Adrenal gland (tissue), 5 donors: ENCODE data around the gene ACP4.
"Not testable (repeated sequence)": the region's sequence is repeated elsewhere in the genome, so short reads cannot be mapped to it uniquely, and the experiment has no call there.

Experiments
- POLR2A ChIP-seq, 2 donors: fragments of 450-650 bp; IDR thresholded peaks; one replicate each; pipeline ENCODE4 v1.6.1; 2017; ENCODE audit warnings: antibody characterized with exemption in 2 of 2, mild to moderate bottlenecking in 2 of 2, moderate library complexity in 1 of 2
- TF ChIP-seq, protein P1 (sequence below), 6 experiments: fragments of 450-650 bp in 4 of 6; fragments of 200-600 bp in 2 of 6; sonication (generic) in 1 of 6; IDR thresholded peaks; 1 replicate in 5 of 6; 2 replicates in 1 of 6; pipeline versions ENCODE4 v1.5.1 to v1.8.0; 2016 to 2021; ENCODE audit warnings: antibody characterized with exemption in 6 of 6, mild to moderate bottlenecking in 2 of 6, moderate library complexity in 1 of 6
- donor health status: DM: no; HTN: no; CAD: no.

DNA sequence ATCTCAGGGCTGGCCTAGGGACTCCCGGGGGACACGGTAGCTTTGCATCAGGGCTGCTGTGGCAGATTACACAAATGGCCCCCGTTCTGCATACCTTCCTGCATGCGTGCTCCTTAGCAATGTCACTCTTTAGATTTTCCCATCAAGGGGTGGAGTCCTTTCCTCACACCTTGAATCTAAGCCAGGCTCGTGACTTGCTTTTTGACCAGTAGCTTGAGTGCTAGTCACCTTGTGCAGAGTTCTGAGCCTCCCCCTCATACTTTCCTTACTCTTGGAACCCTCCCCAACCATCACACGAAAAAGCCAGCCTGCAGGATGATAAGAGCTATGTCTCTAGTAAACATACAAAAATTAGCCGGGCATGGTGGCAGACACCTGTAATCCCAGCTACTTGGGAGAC lies 16.8 kb upstream of the ACP4 start:
- not testable (repeated sequence) for TF ChIP-seq POLR2A (IDR thresholded peaks at IDR 0.05)
- TF ChIP-seq, protein P1, sequence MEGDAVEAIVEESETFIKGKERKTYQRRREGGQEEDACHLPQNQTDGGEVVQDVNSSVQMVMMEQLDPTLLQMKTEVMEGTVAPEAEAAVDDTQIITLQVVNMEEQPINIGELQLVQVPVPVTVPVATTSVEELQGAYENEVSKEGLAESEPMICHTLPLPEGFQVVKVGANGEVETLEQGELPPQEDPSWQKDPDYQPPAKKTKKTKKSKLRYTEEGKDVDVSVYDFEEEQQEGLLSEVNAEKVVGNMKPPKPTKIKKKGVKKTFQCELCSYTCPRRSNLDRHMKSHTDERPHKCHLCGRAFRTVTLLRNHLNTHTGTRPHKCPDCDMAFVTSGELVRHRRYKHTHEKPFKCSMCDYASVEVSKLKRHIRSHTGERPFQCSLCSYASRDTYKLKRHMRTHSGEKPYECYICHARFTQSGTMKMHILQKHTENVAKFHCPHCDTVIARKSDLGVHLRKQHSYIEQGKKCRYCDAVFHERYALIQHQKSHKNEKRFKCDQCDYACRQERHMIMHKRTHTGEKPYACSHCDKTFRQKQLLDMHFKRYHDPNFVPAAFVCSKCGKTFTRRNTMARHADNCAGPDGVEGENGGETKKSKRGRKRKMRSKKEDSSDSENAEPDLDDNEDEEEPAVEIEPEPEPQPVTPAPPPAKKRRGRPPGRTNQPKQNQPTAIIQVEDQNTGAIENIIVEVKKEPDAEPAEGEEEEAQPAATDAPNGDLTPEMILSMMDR (IDR thresholded peaks at IDR 0.05), result not testable (repeated sequence)
